HepG2 (cell line): ENCODE data around the gene AKT2.

Source experiments
- EZH2 ChIP-seq: conservative IDR thresholded peaks from 2 replicates; pipeline ENCODE4 v1.6.1; 2012; ENCODE audit warnings: mild to moderate bottlenecking, low read depth, low read length, moderate library complexity
- GABPA ChIP-seq, 2 experiments: IDR thresholded peaks; 2 replicates each; pipeline ENCODE4 v1.6.1; 2011 to 2016; ENCODE audit warnings: low read depth in 2 of 2, low read length in 1 of 2, missing biosample characterization in 1 of 2, missing genetic modification characterization in 1 of 2
- IKZF1 ChIP-seq: fragments of 450-650 bp; IDR thresholded peaks from 2 replicates; pipeline ENCODE4 v1.7.1; 2016
- NFIC ChIP-seq: IDR thresholded peaks from 2 replicates; pipeline ENCODE4 v1.6.1; 2012; ENCODE audit warnings: mild to moderate bottlenecking, low read length, inconsistent platforms
- NR3C1 ChIP-seq: sonication (generic); formaldehyde crosslinking; IDR thresholded peaks from 2 replicates; pipeline ENCODE4 v1.4.0; 2020; ENCODE audit warnings: missing genetic modification reagents
- WIZ ChIP-seq: sonication (generic); formaldehyde crosslinking; IDR thresholded peaks from 2 replicates; pipeline ENCODE4 v1.5.1; 2020; ENCODE audit warnings: mild to moderate bottlenecking, missing genetic modification reagents
- ZNF232 ChIP-seq: sonication (generic); formaldehyde crosslinking; IDR thresholded peaks from 2 replicates; pipeline ENCODE4 v1.4.0; 2020; ENCODE audit warnings: missing genetic modification reagents, borderline replicate concordance
- ZNF235 ChIP-seq: sonication (generic); formaldehyde crosslinking; IDR thresholded peaks from 2 replicates; pipeline ENCODE4 v1.8.1; 2023; ENCODE audit warnings: mild to moderate bottlenecking, missing genetic modification reagents, borderline replicate concordance
- ZNF354B ChIP-seq: sonication (generic); formaldehyde crosslinking; IDR thresholded peaks from 2 replicates; pipeline ENCODE4 v1.8.0; 2022; ENCODE audit warnings: mild to moderate bottlenecking, missing genetic modification reagents
- ZNF775 ChIP-seq: sonication (generic); formaldehyde crosslinking; IDR thresholded peaks from 2 replicates; pipeline ENCODE4 v1.4.0; 2020; ENCODE audit warnings: missing genetic modification reagents, mild to moderate bottlenecking, moderate library complexity, borderline replicate concordance

DNA sequence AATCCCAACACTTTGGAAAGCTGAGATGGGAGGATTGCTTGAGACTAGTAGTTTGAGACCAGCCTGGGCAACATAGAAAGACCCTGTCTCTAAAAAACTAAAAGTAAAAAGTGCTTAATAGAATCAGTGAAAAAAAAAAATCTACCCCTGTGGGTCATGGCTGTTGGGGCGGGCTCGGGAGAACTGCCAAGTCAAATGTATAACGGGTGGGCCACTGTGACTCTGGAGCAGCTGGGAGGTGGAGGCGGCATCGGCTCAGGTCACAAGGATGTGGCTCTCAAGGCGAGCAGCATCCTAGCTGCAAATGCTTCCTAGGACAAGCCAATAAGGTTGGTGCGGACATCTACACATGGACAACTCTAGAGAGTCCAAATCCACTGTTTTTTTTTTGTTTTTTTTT is 32.2 kb upstream of the AKT2 start:
- TF ChIP-seq ZNF354B (CRISPR knock-in tag) (no peak), GABPA (IDR thresholded peaks at IDR 0.05; ENCODE audit: low read depth, low read length) (no peak), GABPA (CRISPR knock-in tag; IDR thresholded peaks at IDR 0.05; ENCODE audit: low read depth) (no peak), ZNF235 (CRISPR knock-in tag) (no peak), IKZF1 (no peak), NFIC (no peak), ZNF232 (CRISPR knock-in tag) (no peak), WIZ (no peak), ZNF775 (no peak), NR3C1 (CRISPR knock-in tag) (no peak), EZH2 (no peak)
